Right atrium auricular region (tissue), 2 donors: ENCODE measurements around the gene DEK. TPM values are rescaled to one million over a fixed set of nuclear protein-coding genes. Genes with fewer than 3 reads are reported as not detected.

Experiments
- DNase-seq: peaks from one replicate; pipeline ENCODE4 v3.0.0-alpha.2; 2019; ENCODE audit warnings: low spot score
- H3K27ac ChIP-seq, 2 donors: fragments of 200-600 bp; sonication (generic); 1 replicate in 1 of 2; 2 replicates in 1 of 2; pipeline ENCODE4 v1.5.1; 2016 to 2019
- H3K27me3 ChIP-seq, 2 donors: fragments of 200-600 bp; sonication (generic); one replicate each; pipeline versions ENCODE4 v1.5.1 to v1.6.0; 2017 to 2019
- H3K36me3 ChIP-seq: fragments of 200-600 bp; sonication (generic); one replicate; pipeline ENCODE4 v1.5.1; 2016
- H3K4me1 ChIP-seq, 2 donors: fragments of 200-600 bp; sonication (generic); one replicate each; pipeline versions ENCODE4 v1.5.1 to v1.6.0; 2017 to 2019
- H3K4me3 ChIP-seq, 2 donors: fragments of 200-600 bp; sonication (generic); 1 replicate in 1 of 2; 2 replicates in 1 of 2; pipeline ENCODE4 v1.5.1; 2017 to 2019; ENCODE audit warnings: mild to moderate bottlenecking in 1 of 2, moderate library complexity in 1 of 2
- H3K9me3 ChIP-seq, 2 donors: fragments of 200-600 bp; sonication (generic); one replicate each; pipeline ENCODE4 v1.5.1; 2019
- total RNA-seq, 2 donors: library from RNA; depleted of rRNA; stranded (reverse); fragments of >200 nt; gene quantifications; one replicate each; pipeline ENCODE4 v1.1.0, GENCODE V29; 2016
- TF ChIP-seq, protein P1 (sequence below), 2 donors: fragments of 200-600 bp; sonication (generic); IDR thresholded peaks; one replicate each; pipeline ENCODE4 v1.5.1; 2019; ENCODE audit warnings: antibody characterized with exemption in 2 of 2

Gene DEK
- total RNA-seq, 2 donors from 2014 or later = 94.7 to 109 TPM

DNA sequence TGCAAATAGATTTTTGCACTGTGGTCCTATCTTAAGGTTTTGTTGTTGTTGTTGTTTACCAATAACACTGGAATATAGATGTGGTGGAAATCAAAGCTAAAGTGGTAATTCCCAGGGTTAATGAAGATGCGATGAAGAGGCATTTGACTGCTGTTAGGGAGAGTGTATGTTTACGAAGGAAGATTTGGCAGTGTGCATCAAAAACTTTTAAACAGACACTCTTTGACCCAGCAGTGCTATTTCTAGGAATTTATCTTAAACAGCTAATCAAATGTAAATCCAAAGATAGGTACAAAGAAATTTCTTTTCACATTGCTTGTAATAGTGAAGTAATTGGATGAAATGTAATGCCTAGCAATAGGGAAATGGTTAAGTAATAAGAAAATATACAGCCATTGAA, 75.1 kb downstream of the DEK start:
- Histone ChIP-seq H3K27ac (no peak overlapping the region), H3K4me1 (no peaks in the 10 kb centered on the region), H3K9me3 (no peaks in the 10 kb centered on the region), H3K4me3 (no peak overlapping the region), H3K36me3 (peaks cover 17% of the 10 kb centered on the region), H3K27me3 (no peaks in the 10 kb centered on the region)
- DNase-seq = no peak
- TF ChIP-seq, protein P1, sequence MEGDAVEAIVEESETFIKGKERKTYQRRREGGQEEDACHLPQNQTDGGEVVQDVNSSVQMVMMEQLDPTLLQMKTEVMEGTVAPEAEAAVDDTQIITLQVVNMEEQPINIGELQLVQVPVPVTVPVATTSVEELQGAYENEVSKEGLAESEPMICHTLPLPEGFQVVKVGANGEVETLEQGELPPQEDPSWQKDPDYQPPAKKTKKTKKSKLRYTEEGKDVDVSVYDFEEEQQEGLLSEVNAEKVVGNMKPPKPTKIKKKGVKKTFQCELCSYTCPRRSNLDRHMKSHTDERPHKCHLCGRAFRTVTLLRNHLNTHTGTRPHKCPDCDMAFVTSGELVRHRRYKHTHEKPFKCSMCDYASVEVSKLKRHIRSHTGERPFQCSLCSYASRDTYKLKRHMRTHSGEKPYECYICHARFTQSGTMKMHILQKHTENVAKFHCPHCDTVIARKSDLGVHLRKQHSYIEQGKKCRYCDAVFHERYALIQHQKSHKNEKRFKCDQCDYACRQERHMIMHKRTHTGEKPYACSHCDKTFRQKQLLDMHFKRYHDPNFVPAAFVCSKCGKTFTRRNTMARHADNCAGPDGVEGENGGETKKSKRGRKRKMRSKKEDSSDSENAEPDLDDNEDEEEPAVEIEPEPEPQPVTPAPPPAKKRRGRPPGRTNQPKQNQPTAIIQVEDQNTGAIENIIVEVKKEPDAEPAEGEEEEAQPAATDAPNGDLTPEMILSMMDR (IDR thresholded peaks at IDR 0.05) = no peak

- H3K4me3 ChIP-seq = no peak overlapping the region
- no peak overlapping the region for H3K27ac ChIP-seq
- no peaks in the 10 kb centered on the region for H3K9me3 ChIP-seq
- TF ChIP-seq, protein P1 (IDR thresholded peaks at IDR 0.05) = no peak
- no peak for DNase-seq
- no peaks in the 10 kb centered on the region for H3K27me3 ChIP-seq
- H3K36me3 ChIP-seq = peaks cover 17% of the 10 kb centered on the region
- no peaks in the 10 kb centered on the region for H3K4me1 ChIP-seq
Observed at GRCh38 chr6:18187701-18188100, 76.6 kb downstream of the DEK start.

DNA sequence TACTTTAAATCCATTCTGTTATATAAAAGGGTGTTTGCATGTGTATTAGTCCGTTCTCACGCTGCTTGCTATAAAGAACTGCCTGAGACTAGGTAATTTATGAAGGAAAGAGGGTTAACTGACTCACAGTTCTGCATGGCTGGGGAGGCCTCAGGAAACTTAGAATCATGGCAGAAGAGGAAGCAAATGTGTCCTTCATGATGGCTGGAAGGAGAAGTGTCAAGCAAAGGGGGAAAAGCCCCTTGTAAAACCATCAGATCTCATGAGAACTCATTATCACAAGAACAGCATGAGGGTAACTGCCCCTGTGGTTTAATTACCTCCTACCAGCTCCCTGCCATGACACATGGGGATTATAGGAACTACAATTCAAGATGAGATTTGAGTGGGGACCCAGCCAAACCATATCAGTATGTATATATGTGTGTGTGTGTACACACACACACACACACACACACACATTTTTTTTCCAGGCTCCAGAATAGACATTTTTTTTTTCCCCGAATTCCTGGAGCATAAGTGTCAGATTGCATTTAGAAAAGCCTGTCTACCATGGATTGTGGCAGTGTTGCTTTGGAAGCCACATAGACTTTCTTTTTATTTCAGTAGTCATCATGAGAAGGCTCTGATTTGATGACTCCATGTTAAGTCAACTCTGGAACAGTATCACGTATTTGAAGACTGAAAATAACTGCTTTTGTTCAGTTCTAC, 77.6 kb downstream of the DEK start:
- H3K27ac ChIP-seq = no peak overlapping the region
- no peak overlapping the region for H3K4me3 ChIP-seq
- H3K36me3 ChIP-seq = peaks cover 14% of the 10 kb centered on the region
- H3K27me3 ChIP-seq = no peaks in the 10 kb centered on the region
- no peaks in the 10 kb centered on the region for H3K9me3 ChIP-seq
- no peaks in the 10 kb centered on the region for H3K4me1 ChIP-seq
- no peak for DNase-seq
- TF ChIP-seq, protein P1 (IDR thresholded peaks at IDR 0.05) = no peak

- no peak for DNase-seq
- no peaks in the 10 kb centered on the region for H3K4me1 ChIP-seq
- no peak overlapping the region for H3K4me3 ChIP-seq
- no peaks in the 10 kb centered on the region for H3K27me3 ChIP-seq
- H3K9me3 ChIP-seq = no peaks in the 10 kb centered on the region
- H3K27ac ChIP-seq = no peak overlapping the region
- peaks cover 9% of the 10 kb centered on the region for H3K36me3 ChIP-seq
- TF ChIP-seq, protein P1 (IDR thresholded peaks at IDR 0.05) = no peak
Observed at GRCh38 chr6:18186033-18186432, 78.3 kb downstream of the DEK start.

DNA sequence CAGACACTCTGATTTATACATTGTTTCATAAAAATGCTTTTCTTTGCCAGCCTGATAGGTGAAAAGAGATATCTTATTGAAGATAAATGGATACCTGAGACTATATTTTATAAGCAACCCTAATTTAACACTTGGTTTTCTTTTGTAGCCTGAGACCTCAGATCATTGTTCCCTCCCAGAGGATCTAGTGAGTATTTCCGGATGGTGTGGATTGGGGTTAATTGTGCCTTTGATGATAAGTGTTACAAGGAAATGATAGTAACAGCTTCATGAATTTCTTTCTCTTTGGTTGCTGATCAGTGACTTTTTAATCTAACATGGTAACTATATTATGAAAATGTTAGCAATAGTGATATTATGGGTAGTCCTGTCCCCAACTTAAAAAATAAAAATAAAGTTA, 78.7 kb downstream of the DEK start:
- H3K36me3 ChIP-seq = peaks cover 9% of the 10 kb centered on the region
- H3K9me3 ChIP-seq = no peaks in the 10 kb centered on the region
- DNase-seq = no peak
- no peak overlapping the region for H3K4me3 ChIP-seq
- no peaks in the 10 kb centered on the region for H3K4me1 ChIP-seq
- H3K27me3 ChIP-seq = no peaks in the 10 kb centered on the region
- H3K27ac ChIP-seq = no peak overlapping the region
- TF ChIP-seq, protein P1 (IDR thresholded peaks at IDR 0.05) = no peak

DNA sequence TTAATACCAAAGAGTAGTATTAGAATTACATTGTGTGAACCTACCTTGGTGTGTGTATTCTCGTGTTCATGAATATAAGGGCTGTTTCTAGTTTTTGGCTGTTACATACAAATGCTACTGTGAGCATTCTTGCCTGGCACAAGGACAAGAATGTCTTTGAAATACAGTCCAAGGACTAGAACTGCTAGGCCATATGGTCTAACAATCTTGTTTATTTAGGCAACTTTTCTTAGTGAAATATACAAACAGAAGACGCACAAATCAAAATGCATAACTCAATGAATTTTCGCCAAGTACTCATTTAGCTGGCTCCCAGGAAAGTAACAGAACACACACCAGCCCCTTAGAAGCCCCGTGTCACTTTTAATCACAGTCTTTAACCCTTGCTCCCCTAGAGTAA, 80.6 kb downstream of the DEK start:
- H3K27me3 ChIP-seq = no peaks in the 10 kb centered on the region
- H3K4me3 ChIP-seq = no peak overlapping the region
- no peaks in the 10 kb centered on the region for H3K9me3 ChIP-seq
- DNase-seq = no peak
- TF ChIP-seq, protein P1 (IDR thresholded peaks at IDR 0.05) = no peak
- H3K4me1 ChIP-seq = no peaks in the 10 kb centered on the region
- peaks cover 9% of the 10 kb centered on the region for H3K36me3 ChIP-seq
- no peak overlapping the region for H3K27ac ChIP-seq
